Activated CD4-positive, alpha-beta T cell treated with anti-CD3 and anti-CD28 coated beads, Interleukin-2, amount 50 U/mL, for 4 hours (primary cell): ENCODE results near the gene SH2B3.
"Not testable (repeated sequence)": the region's sequence is repeated elsewhere in the genome, so short reads cannot be mapped to it uniquely, and the experiment has no call there.

Source experiments
- DNase-seq, 2 experiments: peaks; one replicate each; pipeline ENCODE4 v3.0.0-alpha.2; 2020

The SH2B3 gene

GRCh38 chr12:111387747-111388323, 17.9 kb upstream of the SH2B3 start:
- no peak for DNase-seq

GRCh38 chr12:111389635-111390034, 16.1 kb upstream of the SH2B3 start:
- no peak for DNase-seq

GRCh38 chr12:111390910-111391309, 14.8 kb upstream of the SH2B3 start:
- no peak for DNase-seq

GRCh38 chr12:111393700-111394300, 11.9 kb upstream of the SH2B3 start:
- DNase-seq, result no peak

- DNase-seq, result no peak
These were observed 11.2 kb upstream of the SH2B3 start for GRCh38 chr12:111394480-111394879.

- DNase-seq, result no peak
These were observed 10.2 kb upstream of the SH2B3 start for GRCh38 chr12:111395336-111396187.

- DNase-seq, result not testable (repeated sequence)
These were observed 9.5 kb upstream of the SH2B3 start for GRCh38 chr12:111396271-111396670.

GRCh38 chr12:111396726-111397445, 8.8 kb upstream of the SH2B3 start:
- peak; percentile 82 to 83 for DNase-seq

GRCh38 chr12:111398530-111398929, 7.2 kb upstream of the SH2B3 start:
- no peak for DNase-seq

GRCh38 chr12:111399741-111400404, 5.8 kb upstream of the SH2B3 start:
- DNase-seq, result not testable (repeated sequence)

GRCh38 chr12:111401167-111401605, 4.5 kb upstream of the SH2B3 start:
- no peak for DNase-seq

GRCh38 chr12:111402490-111402824, 3.3 kb upstream of the SH2B3 start:
- DNase-seq, result not testable (repeated sequence)

GRCh38 chr12:111404362-111405148, 1.2 kb upstream of the SH2B3 start:
- peak; percentile 85 to 92 for DNase-seq

GRCh38 chr12:111405149-111405858, 419 bp upstream of the SH2B3 start:
- DNase-seq, result peak; percentile 99

- DNase-seq, result peak; percentile 50 to 55
These were observed 1.0 kb downstream of the SH2B3 start for GRCh38 chr12:111406474-111407376.

- no peak for DNase-seq
These were observed 1.8 kb downstream of the SH2B3 start for GRCh38 chr12:111407377-111408115.

GRCh38 chr12:111408116-111408440, 2.4 kb downstream of the SH2B3 start:
- no peak for DNase-seq

GRCh38 chr12:111408686-111409402, 3.1 kb downstream of the SH2B3 start:
- DNase-seq, result no peak

- DNase-seq, result no peak
These were observed 3.7 kb downstream of the SH2B3 start for GRCh38 chr12:111409403-111409779.
